Coronary artery (tissue), 2 donors: ENCODE results near the gene MAN2B2.

Experiments used
- DNase-seq: peaks from one replicate; pipeline ENCODE4 v3.0.0-alpha.2; 2017; ENCODE audit warnings: low spot score
- H3K27ac ChIP-seq, 2 donors: fragments of 200-600 bp; sonication (generic); one replicate each; pipeline ENCODE4 v1.5.1; 2016 to 2019
- H3K4me3 ChIP-seq: fragments of 200-600 bp; sonication (generic); 2 replicates; pipeline ENCODE4 v1.5.1; 2016; ENCODE audit warnings: mild to moderate bottlenecking, moderate library complexity
- CTCF ChIP-seq: fragments of 200-600 bp; sonication (generic); IDR thresholded peaks from one replicate; pipeline ENCODE4 v1.5.1; 2019; ENCODE audit warnings: antibody characterized with exemption

MAN2B2 gene

GRCh38 chr4:6581566-6582121 is 6.7 kb downstream of the MAN2B2 start:
- DNase-seq: no peak
- Histone ChIP-seq H3K4me3 (no peak overlapping the region), H3K27ac (no peak overlapping the region)
- TF ChIP-seq CTCF: no peak

- H3K4me3 ChIP-seq: no peak overlapping the region
- H3K27ac ChIP-seq: no peak overlapping the region
- no peak for TF ChIP-seq CTCF
- DNase-seq: no peak
Measured at GRCh38 chr4:6582889-6583490, 8.0 kb downstream of the MAN2B2 start.

GRCh38 chr4:6584865-6585264 is 9.9 kb downstream of the MAN2B2 start:
- Histone ChIP-seq H3K27ac (no peak overlapping the region), H3K4me3 (no peak overlapping the region)
- TF ChIP-seq CTCF: no peak
- no peak for DNase-seq

- no peak overlapping the region for H3K4me3 ChIP-seq
- DNase-seq: no peak
- no peak for TF ChIP-seq CTCF
- no peak overlapping the region for H3K27ac ChIP-seq
Measured at GRCh38 chr4:6586715-6587325, 11.8 kb downstream of the MAN2B2 start.

- no peak for DNase-seq
- no peak overlapping the region for H3K4me3 ChIP-seq
- H3K27ac ChIP-seq: no peak overlapping the region
- no peak for TF ChIP-seq CTCF
Measured at GRCh38 chr4:6589444-6589843, 14.5 kb downstream of the MAN2B2 start.

- no peak overlapping the region for H3K4me3 ChIP-seq
- TF ChIP-seq CTCF: no peak
- DNase-seq: no peak
- H3K27ac ChIP-seq: no peak overlapping the region
Measured at GRCh38 chr4:6591313-6591712, 16.3 kb downstream of the MAN2B2 start.

GRCh38 chr4:6591781-6592180 is 16.8 kb downstream of the MAN2B2 start:
- TF ChIP-seq CTCF: no peak
- DNase-seq: no peak
- Histone ChIP-seq H3K4me3 (no peak overlapping the region), H3K27ac (no peak overlapping the region)
